HG03108 (cell line): Measurements from ENCODE around the gene TMED1.

Source experiments
- ATAC-seq: cut with Tn5 transposase; IDR thresholded peaks from one replicate; pipeline ENCODE4 v1.9.1; 2021; ENCODE audit warnings: moderate library complexity; ENCODE audit not compliant: unreplicated experiment

TMED1 gene

GRCh38 chr19:10811391-10812111, 24.5 kb downstream of the TMED1 start:
- ATAC-seq, result no peak

- ATAC-seq, result no peak
Observed at GRCh38 chr19:10809651-10810285, 26.2 kb downstream of the TMED1 start.

- no peak for ATAC-seq
Observed at GRCh38 chr19:10808937-10809649, 26.9 kb downstream of the TMED1 start.

GRCh38 chr19:10805758-10806247, 30.2 kb downstream of the TMED1 start:
- no peak for ATAC-seq

- ATAC-seq, result no peak
Observed at GRCh38 chr19:10805065-10805757, 30.8 kb downstream of the TMED1 start.

- ATAC-seq, result no peak
Observed at GRCh38 chr19:10803252-10803651, 32.8 kb downstream of the TMED1 start.

- ATAC-seq, result no peak
Observed at GRCh38 chr19:10802479-10802878, 33.5 kb downstream of the TMED1 start.

GRCh38 chr19:10800488-10800887, 35.5 kb downstream of the TMED1 start:
- no peak for ATAC-seq

- ATAC-seq, result no peak
Observed at GRCh38 chr19:10797541-10798256, 38.3 kb downstream of the TMED1 start.

- ATAC-seq, result no peak
Observed at GRCh38 chr19:10797078-10797477, 38.9 kb downstream of the TMED1 start.

GRCh38 chr19:10796653-10797052, 39.4 kb downstream of the TMED1 start:
- ATAC-seq, result no peak

GRCh38 chr19:10789866-10790265, 46.1 kb downstream of the TMED1 start:
- no peak for ATAC-seq

- no peak for ATAC-seq
Observed at GRCh38 chr19:10788146-10788545, 47.9 kb downstream of the TMED1 start.

- ATAC-seq, result no peak
Observed at GRCh38 chr19:10784257-10784656, 51.8 kb downstream of the TMED1 start.

- no peak for ATAC-seq
Observed at GRCh38 chr19:10782795-10783194, 53.2 kb downstream of the TMED1 start.
